SHP77 treated with DMSO at 0.1 percent for 48 hours (cell line): ENCODE data around the gene MBNL2.

Experiments
- DNase-seq: peaks from one replicate; lab custom pipeline; 2025; lab: John Stamatoyannopoulos, UW

Gene MBNL2

DNA sequence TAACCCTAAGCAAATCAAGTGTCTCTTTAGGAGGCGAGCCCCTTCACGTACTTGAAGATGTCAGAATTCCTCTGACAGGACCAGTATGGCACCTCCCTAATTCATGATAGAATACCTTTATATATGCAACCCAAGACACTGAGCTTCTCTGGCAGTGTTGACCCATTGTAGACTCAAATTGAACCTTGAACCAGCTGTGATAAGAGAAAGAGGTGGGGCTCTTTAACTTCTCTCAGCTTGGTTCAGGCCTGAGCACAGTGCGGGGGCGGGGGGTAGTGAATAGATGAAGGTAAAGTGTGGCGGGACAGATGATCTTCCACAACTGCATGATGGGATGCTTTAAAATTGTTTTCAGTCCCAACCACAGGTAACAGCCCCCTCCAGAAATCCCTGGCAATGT lies 12.1 kb downstream of the MBNL2 start:
- DNase-seq = no peak

DNA sequence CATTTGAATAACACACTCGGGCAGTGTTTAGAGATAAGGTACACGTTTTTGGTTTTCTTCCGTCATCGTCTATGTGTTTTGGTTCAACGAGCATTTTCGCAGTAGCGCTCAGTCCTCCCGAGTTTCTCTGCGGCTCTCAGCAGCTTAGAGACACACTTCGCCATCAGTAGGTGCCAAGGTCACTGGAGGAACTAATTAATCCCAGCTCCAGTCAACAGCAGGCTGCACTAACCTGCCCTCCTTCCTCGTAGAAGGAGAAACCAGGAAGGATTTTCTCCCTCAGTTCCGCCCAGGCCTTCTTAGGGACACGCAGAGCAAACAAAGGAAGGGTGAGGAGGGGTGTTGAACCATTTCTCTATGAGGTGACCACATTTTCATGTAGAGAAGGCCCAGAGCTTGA lies 12.6 kb downstream of the MBNL2 start:
- DNase-seq = peak; percentile 44

DNA sequence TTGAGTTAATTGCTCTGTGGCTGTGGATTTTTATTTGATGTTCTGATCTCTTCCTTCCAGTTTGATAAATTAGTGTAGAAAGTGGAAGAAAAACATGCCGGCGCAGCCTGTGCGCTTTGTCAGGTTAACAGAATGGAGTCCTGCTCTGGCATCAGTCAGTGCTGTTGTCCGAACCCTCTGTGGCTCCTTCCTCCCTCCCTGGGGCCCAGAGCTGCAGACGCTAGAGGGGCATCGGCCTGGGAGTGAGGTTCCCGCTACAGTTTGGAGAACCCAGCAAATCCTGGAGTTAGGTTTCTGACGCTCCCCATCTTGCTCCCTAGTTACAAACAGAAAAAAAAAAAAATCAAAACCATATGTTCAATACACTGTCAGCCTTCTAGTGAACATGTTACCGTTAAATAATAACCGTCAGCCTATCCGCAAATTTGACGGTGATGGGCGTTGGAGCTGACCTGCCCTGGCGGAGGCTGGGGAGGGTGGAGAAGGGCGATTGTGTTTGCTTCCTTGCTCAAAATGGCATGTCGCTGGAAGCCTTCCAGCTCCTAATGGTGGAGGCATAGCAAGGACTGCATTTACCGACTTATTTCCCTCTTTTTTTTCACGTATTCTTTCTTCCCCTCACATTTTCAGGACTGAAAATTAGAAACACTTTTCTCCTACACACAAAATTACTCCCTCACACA lies 13.6 kb downstream of the MBNL2 start:
- DNase-seq = peak; percentile 84

DNA sequence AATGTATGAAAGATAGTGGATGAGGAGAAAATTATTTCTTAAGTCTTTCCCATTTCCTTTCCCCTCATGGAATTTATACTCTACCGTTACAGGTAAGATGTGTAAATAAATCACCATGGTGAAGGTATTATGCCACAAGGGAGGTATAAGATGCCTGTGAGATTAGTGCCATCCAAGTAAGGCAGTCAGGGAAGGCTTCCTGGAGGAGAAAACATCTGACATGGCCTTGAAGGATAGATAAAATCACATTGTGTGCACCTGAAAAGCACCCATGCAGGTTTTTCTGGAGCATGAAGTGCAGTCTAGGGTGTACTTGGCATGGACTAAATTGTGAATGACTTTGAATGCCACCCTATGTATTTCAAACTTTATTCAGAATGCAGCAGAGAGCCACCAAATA lies 15.3 kb downstream of the MBNL2 start:
- no peak for DNase-seq

DNA sequence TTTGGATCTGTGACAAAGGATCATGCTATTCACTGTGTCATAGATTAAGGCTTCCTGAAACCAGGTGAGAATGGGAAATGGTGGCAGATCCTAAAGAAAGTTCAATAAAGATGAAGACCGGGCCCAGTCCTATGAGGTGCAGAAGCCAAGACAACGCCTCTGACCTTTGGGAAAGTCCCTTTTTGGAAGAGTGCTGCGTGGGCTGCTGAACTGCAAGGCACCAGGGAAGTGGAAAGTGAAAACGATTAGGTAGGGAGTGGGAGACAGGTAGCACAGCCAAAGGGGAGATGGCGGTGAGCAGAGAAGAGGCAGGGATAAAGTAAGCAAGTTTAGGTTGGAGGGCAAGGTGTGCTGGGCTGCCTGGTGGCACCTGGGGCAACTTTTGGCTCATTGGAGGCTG lies 16.3 kb downstream of the MBNL2 start:
- no peak for DNase-seq

DNA sequence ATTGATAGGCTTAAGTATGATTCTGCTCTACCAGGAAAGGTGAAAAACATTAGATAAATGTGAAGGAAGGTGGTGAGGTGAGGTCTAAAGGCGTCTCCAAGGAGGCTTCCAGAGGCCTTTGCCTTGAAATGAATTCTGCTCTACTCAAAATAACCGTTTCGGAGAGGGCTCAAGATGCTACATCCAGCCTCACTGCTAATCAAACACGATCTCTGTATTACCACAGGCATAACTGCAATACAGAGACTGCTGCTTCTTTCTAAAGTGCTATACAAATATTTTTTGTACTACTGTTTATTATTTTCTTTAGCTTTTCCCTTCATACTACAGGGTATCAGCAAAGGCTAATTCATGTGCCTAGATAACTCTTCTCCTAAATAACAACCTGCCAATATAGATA lies 16.8 kb downstream of the MBNL2 start:
- DNase-seq = no peak

DNA sequence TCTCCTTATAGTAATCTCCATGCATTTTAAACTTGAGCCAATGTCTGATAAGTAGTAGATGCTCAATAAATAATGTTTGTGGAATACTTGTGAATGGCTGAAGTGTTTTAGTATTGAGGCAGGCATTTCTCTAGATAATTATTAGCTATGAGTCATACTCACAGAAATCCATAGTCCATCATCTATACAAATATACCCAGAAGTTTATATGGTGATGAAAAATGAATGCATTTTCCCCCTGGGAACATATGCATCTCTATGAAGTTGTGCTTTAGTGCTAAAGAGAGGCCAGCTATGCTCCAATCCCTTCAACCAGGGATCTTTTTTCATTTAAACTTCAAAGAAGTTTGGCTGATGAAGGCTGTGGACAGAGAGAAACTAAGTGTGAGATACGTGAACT lies 17.2 kb downstream of the MBNL2 start:
- no peak for DNase-seq

DNA sequence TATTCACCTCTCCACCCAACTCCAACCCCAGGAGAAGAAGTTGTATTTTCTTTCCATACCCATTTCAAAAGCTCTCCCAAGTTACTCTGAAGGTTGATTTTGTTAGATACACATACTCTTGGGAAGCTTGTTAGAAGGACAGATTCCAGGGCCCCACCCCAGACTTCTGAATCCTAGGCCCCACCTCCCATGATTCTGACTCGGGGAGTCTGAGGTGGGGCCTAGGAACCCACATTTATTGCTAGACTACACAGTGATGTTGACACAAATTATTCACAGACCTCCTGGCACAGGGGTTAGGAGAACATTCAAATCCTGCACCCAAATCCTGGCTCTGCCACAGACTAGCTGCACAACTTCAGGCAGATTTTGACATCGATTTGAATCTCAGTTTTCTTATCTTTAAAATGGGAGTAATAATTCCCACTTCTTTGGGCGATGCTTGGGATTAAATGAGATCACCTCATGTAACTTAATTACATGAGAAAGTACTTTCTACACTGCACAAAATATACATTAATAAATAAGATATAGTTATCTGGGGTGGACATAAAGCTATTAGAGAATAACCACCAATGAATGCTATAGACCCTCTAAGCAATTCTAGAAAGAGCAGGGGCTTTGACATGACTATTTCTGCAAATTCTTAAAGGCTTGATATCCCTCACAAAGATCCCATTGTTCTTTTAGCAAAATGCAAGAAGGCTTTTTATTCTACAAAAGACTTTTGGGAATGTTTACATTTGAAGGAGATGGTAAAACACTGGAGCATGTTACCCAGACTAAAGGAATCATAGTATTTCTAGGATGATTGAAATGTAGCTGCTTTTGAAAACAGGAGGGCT lies 18.0 kb downstream of the MBNL2 start:
- no peak for DNase-seq

DNA sequence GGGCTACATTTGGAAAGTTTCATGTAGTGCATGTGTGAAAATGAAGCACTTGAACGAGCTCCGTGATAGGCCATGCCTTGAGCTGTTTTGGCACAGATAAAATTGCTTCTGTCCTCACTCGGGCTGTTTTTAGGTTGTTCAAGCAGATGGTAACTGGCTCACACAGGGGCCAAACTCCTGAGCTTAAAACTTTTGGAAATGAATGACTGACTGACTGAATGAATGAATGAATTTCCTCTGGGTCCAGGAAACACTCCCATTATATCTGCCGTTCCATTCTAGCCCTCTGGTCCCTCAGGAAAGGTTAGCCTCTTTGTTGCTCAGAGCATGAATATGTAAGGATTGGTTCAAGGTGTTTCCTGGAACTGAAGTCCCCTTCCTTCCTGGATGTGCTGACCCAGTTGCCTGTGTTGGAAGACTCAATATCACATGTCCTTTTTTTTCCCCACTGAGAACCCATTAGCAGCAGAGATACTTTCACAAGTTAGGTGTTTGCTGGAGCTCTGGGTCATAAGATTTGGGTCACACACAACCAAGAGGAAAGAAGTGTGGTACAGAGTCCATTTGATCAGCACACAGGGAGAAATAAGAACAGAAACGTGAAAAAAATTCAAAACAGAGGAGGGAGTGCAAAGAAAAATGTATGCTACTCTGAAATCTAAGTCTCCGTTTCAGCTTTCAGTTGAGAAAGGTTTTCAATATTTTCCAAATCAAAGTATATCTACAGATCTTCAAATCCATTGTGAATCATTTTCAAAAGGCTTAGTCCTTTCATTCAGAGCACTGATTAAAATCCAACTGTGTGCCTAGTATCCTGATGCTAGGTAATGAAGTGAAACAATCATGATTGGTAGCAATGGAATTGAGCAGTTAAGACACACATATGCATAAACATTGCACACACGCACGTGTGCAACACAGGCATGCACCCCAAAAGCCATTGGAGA lies 18.9 kb downstream of the MBNL2 start:
- DNase-seq = no peak

DNA sequence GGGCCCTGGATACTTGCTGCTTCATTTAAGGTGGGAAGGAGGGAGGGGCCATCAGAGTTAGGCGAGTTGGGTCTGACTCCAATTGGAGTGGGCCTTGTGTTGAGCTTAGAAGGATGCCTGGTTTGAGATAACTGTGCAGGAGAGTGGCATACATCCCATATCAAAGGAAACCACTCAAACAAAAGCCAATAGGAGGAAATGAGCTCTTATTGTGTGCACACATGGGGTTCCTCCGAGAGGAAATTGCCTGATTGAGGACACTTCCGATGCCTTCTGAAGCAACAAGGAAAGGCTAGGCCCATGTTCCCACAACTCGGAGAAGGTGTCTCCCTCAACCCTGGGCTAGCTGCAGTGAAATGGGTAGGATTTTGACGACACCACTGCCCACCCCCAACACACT lies 19.6 kb downstream of the MBNL2 start:
- DNase-seq = no peak

DNA sequence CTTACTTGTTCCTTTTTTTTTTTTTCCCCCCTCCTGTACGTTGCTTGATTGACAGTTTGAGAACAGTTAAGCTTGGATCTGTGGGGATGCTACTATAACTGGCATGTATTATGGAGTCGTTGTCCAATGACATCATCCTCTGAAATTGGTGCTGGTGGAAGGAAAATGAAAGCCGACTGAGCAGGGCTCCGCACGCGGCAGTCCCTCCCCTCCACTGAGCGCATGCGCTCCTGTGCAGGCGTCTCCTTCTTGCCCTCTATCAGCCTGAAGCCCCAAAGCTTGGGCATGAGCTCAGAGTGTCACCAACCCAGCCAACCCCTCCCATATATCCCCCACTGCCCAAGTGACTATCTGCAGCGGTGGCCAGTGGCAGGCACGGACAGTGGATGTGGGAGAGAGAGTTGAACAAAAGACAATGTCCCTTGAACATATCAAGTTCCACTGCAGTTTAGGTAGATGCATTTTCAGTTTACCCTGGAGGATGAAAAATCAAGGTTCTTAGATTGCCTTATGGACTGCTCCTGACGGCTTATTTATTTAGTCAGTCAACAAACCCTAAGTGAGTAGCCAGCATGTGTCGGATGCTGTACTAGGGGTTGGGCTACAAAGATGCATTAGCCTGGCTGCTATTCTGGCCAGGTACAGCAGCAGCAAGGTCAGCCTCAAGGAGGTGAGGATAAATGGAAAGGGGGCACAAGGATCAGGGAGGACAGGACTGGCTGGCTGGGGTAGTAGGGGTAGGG lies 20.8 kb downstream of the MBNL2 start:
- DNase-seq = no peak

DNA sequence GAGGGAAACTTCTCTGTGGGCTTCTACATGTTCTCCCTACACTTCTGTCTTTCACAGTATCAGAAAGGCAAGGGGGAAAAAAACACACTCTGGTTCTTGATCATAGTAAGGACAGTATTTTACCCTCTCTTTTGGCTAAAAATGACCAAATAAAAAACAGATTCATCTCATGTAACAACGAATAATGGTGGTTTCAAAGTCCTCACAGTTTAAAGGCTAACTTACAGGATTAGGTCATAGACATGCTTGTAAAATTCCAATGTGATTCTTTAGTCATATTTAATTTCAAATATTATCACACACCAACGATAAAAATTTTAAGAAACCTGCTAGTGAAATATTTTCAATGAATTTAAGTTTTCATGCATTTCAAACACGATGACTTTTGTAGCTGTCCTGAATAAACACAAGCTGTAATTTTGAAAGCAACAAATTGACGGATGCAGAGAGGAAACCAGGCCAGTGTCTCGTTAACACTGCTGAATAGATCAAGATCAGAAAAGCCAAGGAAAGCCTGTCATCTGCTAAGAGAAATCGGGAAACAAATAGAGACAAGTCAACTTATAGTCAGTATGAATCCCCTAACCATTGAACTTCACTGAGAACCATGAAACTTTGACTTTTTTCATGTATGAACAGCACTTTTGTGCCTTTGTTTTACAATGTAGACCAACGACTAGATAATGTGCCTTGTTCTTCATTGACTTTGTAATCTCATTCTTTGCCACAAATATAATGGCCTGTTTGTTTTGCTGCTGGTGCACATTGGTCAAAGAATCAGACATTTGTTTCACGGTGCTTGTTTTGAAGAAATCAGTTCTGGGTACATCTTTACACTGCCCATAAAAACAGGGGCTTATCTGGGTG lies 22.0 kb downstream of the MBNL2 start:
- DNase-seq = no peak

DNA sequence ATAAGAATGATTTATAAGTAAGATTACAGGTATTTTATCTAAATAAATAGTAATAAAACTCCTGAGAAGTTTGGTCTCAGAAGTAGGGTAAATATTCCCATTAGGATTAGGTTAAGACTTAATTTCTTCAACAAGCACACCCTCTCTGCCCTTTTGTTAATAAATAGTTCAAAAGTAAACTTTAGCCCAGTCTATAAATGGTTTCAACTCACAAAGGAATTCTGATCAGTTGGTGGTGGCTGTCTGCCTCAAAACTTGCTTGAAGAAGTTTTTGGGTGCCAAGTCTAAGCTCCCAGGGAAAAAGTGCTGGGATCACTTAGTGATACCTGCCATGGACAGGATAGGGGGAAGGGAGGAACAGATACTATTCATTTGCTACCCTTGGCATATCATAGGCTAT lies 22.9 kb downstream of the MBNL2 start:
- no peak for DNase-seq

DNA sequence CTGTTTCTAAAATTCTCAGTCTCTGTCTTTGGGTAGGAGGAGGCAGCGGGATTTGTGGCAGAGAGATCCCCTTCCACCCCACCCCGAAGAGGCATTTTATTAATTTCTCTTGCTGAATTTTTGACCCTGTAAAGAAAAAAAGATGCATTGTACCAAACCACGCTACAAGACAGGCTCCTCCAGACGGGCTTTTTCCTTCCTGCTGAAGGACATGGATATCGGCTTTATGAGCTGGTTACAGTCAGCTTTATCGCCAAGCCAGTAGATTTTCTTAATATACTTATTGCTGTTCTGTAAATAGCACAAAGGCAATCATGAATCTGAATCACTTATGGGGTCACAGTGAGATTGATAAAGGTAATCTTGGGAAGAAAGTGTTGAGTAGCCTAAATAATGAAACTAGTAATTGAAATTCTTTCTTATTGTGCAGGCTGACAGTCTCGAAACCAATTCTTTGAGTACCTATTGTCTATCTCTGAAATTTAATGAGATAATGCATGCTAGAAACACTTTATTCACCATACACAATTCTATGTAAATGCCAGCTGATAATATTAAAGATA lies 24.5 kb downstream of the MBNL2 start:
- DNase-seq = no peak

DNA sequence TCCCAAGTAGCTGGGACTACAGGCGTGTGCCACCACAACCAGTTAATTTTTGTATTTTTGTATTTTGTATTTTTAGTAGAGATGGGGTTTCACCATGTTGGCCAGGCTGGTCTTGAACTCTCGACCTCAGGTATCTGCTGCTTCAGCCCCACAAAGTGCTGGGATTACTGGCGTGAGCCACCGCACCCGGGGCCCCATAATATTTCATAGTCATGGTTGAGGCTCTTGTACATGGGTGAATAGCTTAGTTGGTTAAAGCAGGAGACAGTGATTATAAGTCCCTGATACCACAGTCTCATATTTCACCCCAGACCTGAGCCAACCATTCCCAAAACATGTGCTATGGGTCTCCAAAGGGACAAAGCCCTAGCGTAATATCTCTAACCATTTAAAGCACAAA lies 26.1 kb downstream of the MBNL2 start:
- DNase-seq = no peak

DNA sequence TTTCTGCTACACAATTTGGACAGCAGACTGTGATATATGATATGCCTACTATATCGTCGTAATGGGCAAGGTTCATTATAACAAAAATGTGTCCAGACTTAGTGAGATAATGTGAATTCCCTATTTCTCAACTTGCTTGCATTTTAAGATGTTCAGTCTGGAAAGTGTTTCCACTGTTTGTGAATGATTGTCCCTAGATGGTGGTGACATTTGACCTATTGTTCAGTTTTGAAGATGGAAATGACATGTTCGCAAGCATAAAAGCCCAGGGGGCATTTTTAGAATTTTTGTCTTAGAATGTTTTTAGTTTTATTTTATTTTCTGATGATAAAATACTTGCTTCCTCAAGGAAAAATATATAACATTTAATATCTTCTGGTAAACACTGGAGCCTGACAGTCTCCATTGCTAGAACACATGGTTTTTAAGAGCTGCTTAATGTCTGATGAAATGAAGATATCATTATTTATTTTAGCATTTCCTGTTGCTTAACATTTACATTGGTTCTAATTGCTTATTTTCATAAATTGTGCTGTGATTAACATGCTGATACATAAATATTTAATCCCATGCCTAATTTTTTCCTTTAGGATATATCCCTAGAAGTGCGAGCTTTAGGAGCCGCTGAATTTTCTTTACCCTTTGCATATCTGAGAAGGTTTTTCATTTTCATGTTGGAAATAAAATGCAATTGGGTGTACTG lies 27.1 kb downstream of the MBNL2 start:
- no peak for DNase-seq

DNA sequence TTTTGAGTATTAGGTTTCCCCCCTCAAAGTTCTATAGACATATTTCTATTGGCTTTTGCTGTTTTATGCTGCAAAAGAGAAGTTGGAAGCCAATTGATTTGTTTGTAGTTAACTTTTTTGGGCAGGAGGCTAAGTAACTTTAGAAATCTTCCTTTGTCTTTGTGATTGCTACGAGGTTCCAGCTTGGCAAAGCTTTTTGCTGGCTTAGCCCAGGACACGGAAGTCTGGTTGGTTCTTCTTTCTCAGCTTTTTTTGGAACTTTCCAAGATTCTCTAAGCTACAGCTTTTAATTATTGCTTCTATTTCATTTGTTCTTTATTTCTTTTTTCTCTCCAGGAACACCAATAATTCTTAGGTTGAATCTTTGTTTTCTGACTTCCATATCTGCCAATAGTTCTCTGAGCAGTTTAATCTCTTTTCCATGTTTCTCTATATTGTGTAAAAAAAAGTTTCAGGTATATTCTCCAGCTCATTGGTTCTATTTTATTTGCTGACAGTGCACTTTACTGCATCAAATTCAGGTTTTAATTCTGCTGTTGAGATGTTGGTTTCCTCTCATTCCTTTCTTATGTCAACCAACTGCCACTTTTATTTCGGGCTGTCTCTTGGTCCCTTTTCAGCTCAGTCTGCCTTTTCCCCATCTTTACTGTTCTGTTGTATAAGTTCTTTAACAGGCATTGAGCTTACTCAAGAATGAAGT lies 27.8 kb downstream of the MBNL2 start:
- no peak for DNase-seq

DNA sequence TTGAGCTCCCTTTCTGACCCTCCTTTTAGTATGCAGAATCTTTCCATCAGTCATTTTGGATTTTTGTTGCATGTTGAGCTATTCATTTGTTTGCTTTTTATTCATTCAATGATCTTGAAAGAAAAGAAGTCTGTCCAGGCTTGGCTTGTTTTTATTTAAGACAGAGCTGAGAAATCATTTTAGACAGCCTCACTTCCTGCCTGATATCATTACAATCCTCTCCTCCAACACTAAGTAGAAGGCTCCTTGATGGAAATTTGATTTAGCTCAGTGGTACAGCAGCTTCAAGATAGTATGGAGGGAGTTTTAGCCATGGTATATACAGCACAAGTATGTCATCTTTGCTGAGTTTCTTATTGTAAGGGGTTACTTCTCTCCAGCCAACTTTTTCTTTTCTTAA lies 28.4 kb downstream of the MBNL2 start:
- DNase-seq = no peak

DNA sequence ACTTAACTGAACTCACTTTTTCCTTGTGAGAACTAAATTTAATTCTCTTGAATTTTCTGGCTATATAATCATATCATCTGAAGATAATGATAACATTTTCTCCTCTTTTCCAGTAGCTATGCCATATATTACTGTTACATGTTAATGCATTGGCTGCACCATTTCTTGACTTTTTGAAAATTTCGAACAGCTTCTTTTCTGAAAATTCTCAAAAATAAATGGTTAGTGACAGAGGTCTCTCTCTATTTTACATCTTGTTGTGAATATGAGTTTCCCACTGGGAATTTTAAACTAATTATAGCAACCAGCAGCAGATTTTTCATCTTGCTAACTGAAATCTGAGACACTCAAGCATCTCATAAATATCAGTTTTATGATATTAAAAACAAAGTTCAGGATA lies 30.6 kb downstream of the MBNL2 start:
- DNase-seq = no peak
